ENCODE data around the gene CCNQ.

- TF ChIP-seq EZH2 (IDR thresholded peaks at IDR 0.05; ENCODE audit: insufficient read depth, poor library complexity, severe bottlenecking) (no peak), EZH2phosphoT487 (IDR thresholded peaks at IDR 0.05; ENCODE audit: insufficient read depth, low read depth) (no peak)
Observed at GRCh38 chrX:153580700-153581386, 18.1 kb downstream of the CCNQ start.
